Islet precursor cell (in vitro differentiated cells): ENCODE measurements around the gene TRMT61B.
A peak's percentile ranks its signal among the peaks of the same experiment; 100 is the strongest.

Experiments used
- DNase-seq: peaks from one replicate; pipeline ENCODE4 v3.0.0-alpha.2; 2018

TRMT61B gene

GRCh38 chr2:28855193-28855592, 14.9 kb downstream of the TRMT61B start:
- no peak for DNase-seq

- DNase-seq, result no peak
Observed at GRCh38 chr2:28842042-28842441, 28.1 kb downstream of the TRMT61B start.

GRCh38 chr2:28838971-28839370, 31.1 kb downstream of the TRMT61B start:
- DNase-seq, result no peak

- no peak for DNase-seq
Observed at GRCh38 chr2:28835781-28836180, 34.3 kb downstream of the TRMT61B start.

GRCh38 chr2:28833740-28834470, 36.2 kb downstream of the TRMT61B start:
- DNase-seq, result no peak

- no peak for DNase-seq
Observed at GRCh38 chr2:28828382-28828781, 41.7 kb downstream of the TRMT61B start.

GRCh38 chr2:28824870-28825269, 45.2 kb downstream of the TRMT61B start:
- no peak for DNase-seq

- no peak for DNase-seq
Observed at GRCh38 chr2:28824207-28824606, 45.9 kb downstream of the TRMT61B start.

- DNase-seq, result no peak
Observed at GRCh38 chr2:28822036-28822435, 48.1 kb downstream of the TRMT61B start.

GRCh38 chr2:28821295-28821958, 48.7 kb downstream of the TRMT61B start:
- peak; percentile 71 for DNase-seq

GRCh38 chr2:28818053-28818452, 52.1 kb downstream of the TRMT61B start:
- no peak for DNase-seq

GRCh38 chr2:28810384-28811285, 59.5 kb downstream of the TRMT61B start, which contains the start of gene SPDYA:
SPDYA (plus strand) TSS chr2:28810834; CDS start chr2:28816015, 5,181 bp downstream.
- DNase-seq, result peak; percentile 87

- no peak for DNase-seq
Observed at GRCh38 chr2:28809927-28810326, 60.2 kb downstream of the TRMT61B start.

- no peak for DNase-seq
Observed at GRCh38 chr2:28802975-28803429, 67.1 kb downstream of the TRMT61B start.

GRCh38 chr2:28801726-28802125, 68.4 kb downstream of the TRMT61B start:
- no peak for DNase-seq
